ENCODE results near the gene GRIP2. TPM values are rescaled to one million over a fixed set of nuclear protein-coding genes. Genes with fewer than 3 reads are reported as not detected.

The GRIP2 gene
- total RNA-seq, 1 experiment from 2014 or later: 0.43 TPM

- Histone ChIP-seq H3K27me3 (replicated peaks; ENCODE audit: insufficient read depth, low read depth, low read length, poor library complexity) (no peaks in the 10 kb centered on the region), H3K36me3 (ENCODE audit: insufficient read depth, low read length, poor library complexity, severe bottlenecking) (no peaks in the 10 kb centered on the region), H3K27ac (ENCODE audit: low read depth, low read length, poor library complexity, severe bottlenecking) (no peak overlapping the region), H3K9me3 (ENCODE audit: low read depth, low read length, poor library complexity, severe bottlenecking) (no peaks in the 10 kb centered on the region), H3K4me3 (ENCODE audit: low read depth, low read length, poor library complexity, severe bottlenecking) (no peak overlapping the region), H3K4me1 (ENCODE audit: insufficient read depth, low read length, poor library complexity, severe bottlenecking) (no peaks in the 10 kb centered on the region)
- no TSS peak for BruUV-seq (replicated peaks)
- no peak for DNase-seq (ENCODE audit: low spot score)
- POLR2A ChIA-PET (ENCODE audit: low non-redundant PET): no interaction called here
- CTCF ChIA-PET: no interaction called here
- no peak for TF ChIP-seq EZH2 (IDR thresholded peaks at IDR 0.05; ENCODE audit: borderline replicate concordance, low read depth, low read length, poor library complexity, severe bottlenecking)
- TF ChIP-seq, protein P1, sequence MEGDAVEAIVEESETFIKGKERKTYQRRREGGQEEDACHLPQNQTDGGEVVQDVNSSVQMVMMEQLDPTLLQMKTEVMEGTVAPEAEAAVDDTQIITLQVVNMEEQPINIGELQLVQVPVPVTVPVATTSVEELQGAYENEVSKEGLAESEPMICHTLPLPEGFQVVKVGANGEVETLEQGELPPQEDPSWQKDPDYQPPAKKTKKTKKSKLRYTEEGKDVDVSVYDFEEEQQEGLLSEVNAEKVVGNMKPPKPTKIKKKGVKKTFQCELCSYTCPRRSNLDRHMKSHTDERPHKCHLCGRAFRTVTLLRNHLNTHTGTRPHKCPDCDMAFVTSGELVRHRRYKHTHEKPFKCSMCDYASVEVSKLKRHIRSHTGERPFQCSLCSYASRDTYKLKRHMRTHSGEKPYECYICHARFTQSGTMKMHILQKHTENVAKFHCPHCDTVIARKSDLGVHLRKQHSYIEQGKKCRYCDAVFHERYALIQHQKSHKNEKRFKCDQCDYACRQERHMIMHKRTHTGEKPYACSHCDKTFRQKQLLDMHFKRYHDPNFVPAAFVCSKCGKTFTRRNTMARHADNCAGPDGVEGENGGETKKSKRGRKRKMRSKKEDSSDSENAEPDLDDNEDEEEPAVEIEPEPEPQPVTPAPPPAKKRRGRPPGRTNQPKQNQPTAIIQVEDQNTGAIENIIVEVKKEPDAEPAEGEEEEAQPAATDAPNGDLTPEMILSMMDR (conservative IDR thresholded peaks at IDR 0.05; ENCODE audit: low read depth, low read length): no peak
- intact Hi-C loops (cut with micrococcal nuclease; ENCODE audit: unreplicated experiment): no loop called here
These were observed 29.9 kb upstream of the GRIP2 start for GRCh38 chr3:14570089-14570488.

DNA sequence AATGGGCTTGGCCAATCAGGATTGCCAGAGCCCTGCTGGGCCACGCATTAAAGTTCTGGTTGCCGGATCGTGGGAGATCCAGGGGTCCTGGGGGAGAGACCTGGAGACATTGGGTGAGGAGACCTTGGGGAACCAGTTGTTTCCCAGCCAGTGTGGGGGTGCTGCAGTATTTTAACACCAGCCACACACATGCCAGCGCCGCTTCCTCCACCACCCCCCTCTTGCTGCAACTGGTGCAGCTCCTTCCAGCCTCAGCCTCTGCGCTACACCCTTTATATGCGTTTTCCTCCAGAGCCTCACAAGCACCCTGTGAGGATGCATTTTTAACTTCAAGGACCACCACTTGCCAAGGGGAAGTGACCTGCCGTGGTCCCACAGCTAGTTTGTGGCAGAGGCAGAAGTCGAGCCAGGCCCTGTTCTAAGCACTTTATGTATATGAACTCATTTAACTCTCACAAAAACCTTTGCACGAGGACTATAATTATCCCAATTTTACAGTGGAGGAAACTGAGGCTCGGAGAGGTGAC, 29.4 kb upstream of the GRIP2 start:
- no peak overlapping the region for H3K4me3 ChIP-seq (ENCODE audit: low read depth, low read length, poor library complexity, severe bottlenecking)
- no peaks in the 10 kb centered on the region for H3K36me3 ChIP-seq (ENCODE audit: insufficient read depth, low read length, poor library complexity, severe bottlenecking)
- TF ChIP-seq EZH2 (IDR thresholded peaks at IDR 0.05; ENCODE audit: borderline replicate concordance, low read depth, low read length, poor library complexity, severe bottlenecking): no peak
- TF ChIP-seq, protein P1 (conservative IDR thresholded peaks at IDR 0.05; ENCODE audit: low read depth, low read length): no peak
- POLR2A ChIA-PET (ENCODE audit: low non-redundant PET): no interaction called here
- no TSS peak for BruUV-seq (replicated peaks)
- no peak for DNase-seq (ENCODE audit: low spot score)
- CTCF ChIA-PET: no interaction called here
- no peaks in the 10 kb centered on the region for H3K4me1 ChIP-seq (ENCODE audit: insufficient read depth, low read length, poor library complexity, severe bottlenecking)
- no peaks in the 10 kb centered on the region for H3K27me3 ChIP-seq (replicated peaks; ENCODE audit: insufficient read depth, low read depth, low read length, poor library complexity)
- no peak overlapping the region for H3K27ac ChIP-seq (ENCODE audit: low read depth, low read length, poor library complexity, severe bottlenecking)
- H3K9me3 ChIP-seq (ENCODE audit: low read depth, low read length, poor library complexity, severe bottlenecking): no peaks in the 10 kb centered on the region
- intact Hi-C loops (cut with micrococcal nuclease; ENCODE audit: unreplicated experiment): no loop called here

DNA sequence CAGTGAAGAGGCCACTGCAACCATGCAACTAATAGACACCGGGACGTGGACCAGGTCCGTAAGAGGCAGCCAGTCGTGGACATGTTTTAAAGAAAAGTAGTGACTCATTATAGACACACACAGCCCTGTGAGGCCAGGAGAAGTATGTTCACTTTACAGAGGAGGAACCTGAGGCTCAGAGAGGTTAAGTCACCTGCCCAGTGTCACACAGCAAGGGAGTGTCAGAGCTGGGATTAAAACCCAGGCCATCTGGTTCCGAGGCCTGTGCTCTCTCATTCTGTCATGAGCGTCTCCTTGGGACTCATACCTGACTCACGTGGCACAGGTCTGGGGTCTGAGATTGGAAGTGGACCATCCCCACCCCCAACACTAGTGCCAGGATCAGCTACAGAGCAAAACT, 28.1 kb upstream of the GRIP2 start:
- CTCF ChIA-PET: no interaction called here
- intact Hi-C loops (cut with micrococcal nuclease; ENCODE audit: unreplicated experiment): no loop called here
- POLR2A ChIA-PET (ENCODE audit: low non-redundant PET): no interaction called here
- Histone ChIP-seq H3K27me3 (replicated peaks; ENCODE audit: insufficient read depth, low read depth, low read length, poor library complexity) (no peaks in the 10 kb centered on the region), H3K36me3 (ENCODE audit: insufficient read depth, low read length, poor library complexity, severe bottlenecking) (no peaks in the 10 kb centered on the region), H3K9me3 (ENCODE audit: low read depth, low read length, poor library complexity, severe bottlenecking) (no peaks in the 10 kb centered on the region), H3K27ac (ENCODE audit: low read depth, low read length, poor library complexity, severe bottlenecking) (no peak overlapping the region), H3K4me1 (ENCODE audit: insufficient read depth, low read length, poor library complexity, severe bottlenecking) (no peaks in the 10 kb centered on the region), H3K4me3 (ENCODE audit: low read depth, low read length, poor library complexity, severe bottlenecking) (no peak overlapping the region)
- DNase-seq (ENCODE audit: low spot score): no peak
- no TSS peak for BruUV-seq (replicated peaks)
- TF ChIP-seq, protein P1 (conservative IDR thresholded peaks at IDR 0.05; ENCODE audit: low read depth, low read length): no peak
- no peak for TF ChIP-seq EZH2 (IDR thresholded peaks at IDR 0.05; ENCODE audit: borderline replicate concordance, low read depth, low read length, poor library complexity, severe bottlenecking)
